GM12891 (cell line): ENCODE results near the gene UGT2B15. TPM values are rescaled to one million over a fixed set of nuclear protein-coding genes. Genes with fewer than 3 reads are reported as not detected.
"Not testable (repeated sequence)": the region's sequence is repeated elsewhere in the genome, so short reads cannot be mapped to it uniquely, and the experiment has no call there.

ENCODE experiments used
- DNase-seq: peaks from one replicate; pipeline ENCODE4 v3.0.0; 2011; ENCODE audit warnings: low spot score; ENCODE audit not compliant: insufficient read length
- FAIRE-seq: peaks from 2 replicates; lab custom pipeline; 2011; peaks lifted over from hg19 to GRCh38; lab: Jason Lieb, UNC
- PAX5 ChIP-seq: IDR thresholded peaks from 2 replicates; pipeline ENCODE4 v1.6.1; 2011; ENCODE audit warnings: low read length, moderate library complexity, mild to moderate bottlenecking; ENCODE audit not compliant: insufficient read depth, severe bottlenecking
- POLR2A ChIP-seq: IDR thresholded peaks from 2 replicates; pipeline ENCODE4 v1.6.1; 2011; ENCODE audit warnings: low read depth, low read length, control low read depth
- POLR2AphosphoS5 ChIP-seq: IDR thresholded peaks from 2 replicates; pipeline ENCODE4 v1.6.1; 2011; ENCODE audit warnings: low read depth, low read length, control low read depth
- POU2F2 ChIP-seq: IDR thresholded peaks from 2 replicates; pipeline ENCODE4 v1.6.1; 2011; ENCODE audit warnings: low read depth, mild to moderate bottlenecking, control low read depth, low read length, moderate library complexity
- SPI1 ChIP-seq: IDR thresholded peaks from 2 replicates; pipeline ENCODE4 v1.6.1; 2011; ENCODE audit warnings: low read depth, low read length, control low read depth
- TAF1 ChIP-seq: IDR thresholded peaks from 2 replicates; pipeline ENCODE4 v1.6.1; 2011; ENCODE audit warnings: low read depth, low read length, control low read depth
- polyA plus RNA-seq: library from polyadenylated mRNA; unstranded; fragments of >200 nt; gene quantifications from one replicate; pipeline ENCODE4 v1.2.1, GENCODE V29; 2012; ENCODE audit warnings: low read depth, missing spikeins, inconsistent platforms; ENCODE audit not compliant: missing spikeins

The UGT2B15 gene
- 2.1 TPM for polyA plus RNA-seq

- DNase-seq, FAIRE-seq: not testable (repeated sequence)
Measured at GRCh38 chr4:68670479-68670939, at the start of gene UGT2B15. UGT2B15 (minus strand) TSS chr4:68670652; CDS start chr4:68670618, 34 bp downstream.

- TF ChIP-seq POLR2AphosphoS5: no peak
- no peak for TF ChIP-seq PAX5
- no peak for TF ChIP-seq TAF1
- no peak for TF ChIP-seq POLR2A
- TF ChIP-seq POU2F2: no peak
- no peak for TF ChIP-seq SPI1
- no peak for DNase-seq
- FAIRE-seq: no peak
Measured at GRCh38 chr4:68719075-68719473, 48.6 kb upstream of the UGT2B15 start.

GRCh38 chr4:68718447-68719074 is 48.1 kb upstream of the UGT2B15 start:
- TF ChIP-seq POLR2AphosphoS5 (no peak), PAX5 (no peak), TAF1 (no peak)
- FAIRE-seq: no peak
- DNase-seq: no peak

GRCh38 chr4:68717999-68718398 is 47.5 kb upstream of the UGT2B15 start:
- no peak for TF ChIP-seq SPI1
- TF ChIP-seq PAX5: no peak
- no peak for TF ChIP-seq POU2F2
- TF ChIP-seq POLR2AphosphoS5: no peak
- TF ChIP-seq POLR2A: no peak
- DNase-seq (no peak), FAIRE-seq (no peak)

GRCh38 chr4:68714400-68714799 is 43.9 kb upstream of the UGT2B15 start:
- FAIRE-seq: no peak
- DNase-seq: no peak
- TF ChIP-seq POLR2AphosphoS5: no peak
- no peak for TF ChIP-seq TAF1
- no peak for TF ChIP-seq POLR2A
- TF ChIP-seq POU2F2: no peak
- TF ChIP-seq SPI1: no peak
- TF ChIP-seq PAX5: no peak

- TF ChIP-seq POLR2A: no peak
- TF ChIP-seq PAX5: no peak
- no peak for TF ChIP-seq POU2F2
- TF ChIP-seq TAF1: no peak
- DNase-seq (no peak), FAIRE-seq (no peak)
Measured at GRCh38 chr4:68712207-68712606, 41.8 kb upstream of the UGT2B15 start.

- no peak for DNase-seq
- no peak for FAIRE-seq
- TF ChIP-seq POLR2AphosphoS5 (no peak), SPI1 (no peak), POLR2A (no peak), PAX5 (no peak), POU2F2 (no peak), TAF1 (no peak)
Measured at GRCh38 chr4:68708566-68708965, 38.1 kb upstream of the UGT2B15 start.

GRCh38 chr4:68703168-68703567 is 32.7 kb upstream of the UGT2B15 start:
- DNase-seq, FAIRE-seq: not testable (repeated sequence)

GRCh38 chr4:68700152-68700551 is 29.7 kb upstream of the UGT2B15 start:
- FAIRE-seq (no peak), DNase-seq (no peak)
- TF ChIP-seq SPI1 (no peak), PAX5 (no peak), POLR2AphosphoS5 (no peak), POU2F2 (no peak)

- no peak for TF ChIP-seq POLR2AphosphoS5
- no peak for TF ChIP-seq SPI1
- no peak for TF ChIP-seq TAF1
- TF ChIP-seq POU2F2: no peak
- no peak for TF ChIP-seq PAX5
- no peak for TF ChIP-seq POLR2A
- DNase-seq: no peak
- FAIRE-seq: no peak
Measured at GRCh38 chr4:68693325-68694075, 23.0 kb upstream of the UGT2B15 start.
